GM13976 (cell line): ENCODE data around the gene MTMR4.

ENCODE experiments used
- DNase-seq: peaks from one replicate; pipeline ENCODE4 v3.0.0; 2012; ENCODE audit warnings: low spot score
- CTCF ChIP-seq: IDR thresholded peaks from 2 replicates; pipeline ENCODE4 v1.5.1; 2012; ENCODE audit warnings: borderline replicate concordance, mild to moderate bottlenecking; ENCODE audit not compliant: insufficient read depth; ENCODE audit errors: extremely low read depth, missing control alignments, control extremely low read depth
- in situ Hi-C: fragments of 300-500 bp; cut with MboI; formaldehyde crosslinking; loops from one replicate; pipeline ENCODE4 v1.12.0; 2022; ENCODE audit warnings: low sequenced_read_pairs, mixed read lengths, inconsistent platforms; ENCODE audit not compliant: unreplicated experiment

The MTMR4 gene

GRCh38 chr17:58501451-58501850 lies 13.0 kb downstream of the MTMR4 start:
- in situ Hi-C loops = no loop called here
- no peak for DNase-seq
- TF ChIP-seq CTCF = no peak

GRCh38 chr17:58498177-58498828 lies 16.1 kb downstream of the MTMR4 start:
- DNase-seq = no peak
- in situ Hi-C loops = no loop called here
- no peak for TF ChIP-seq CTCF

GRCh38 chr17:58493506-58493905 lies 20.9 kb downstream of the MTMR4 start:
- DNase-seq = no peak
- in situ Hi-C loops = no loop called here
- TF ChIP-seq CTCF = no peak

GRCh38 chr17:58492238-58493121 lies 22.0 kb downstream of the MTMR4 start:
- TF ChIP-seq CTCF = no peak
- DNase-seq = no peak
- in situ Hi-C loops = no loop called here

GRCh38 chr17:58491510-58492045 lies 22.9 kb downstream of the MTMR4 start:
- in situ Hi-C loops = no loop called here
- no peak for DNase-seq
- no peak for TF ChIP-seq CTCF

- DNase-seq = no peak
- no peak for TF ChIP-seq CTCF
- in situ Hi-C loops = no loop called here
Observed at GRCh38 chr17:58488428-58488890, 26.0 kb downstream of the MTMR4 start.
